Skin epidermis (tissue), 12 donors: Measurements from ENCODE around the gene ODF4.
A peak's percentile ranks its signal among the peaks of the same experiment; 100 is the strongest.

Experiments
- H3K27ac ChIP-seq, 21 experiments: fragments of 200-600 bp; sonication (generic) in 11 of 21; one replicate each; pipeline ENCODE4 v1.5.0; 2020; ENCODE audit warnings: mild to moderate bottlenecking in 3 of 21, inconsistent platforms in 2 of 21, moderate library complexity in 2 of 21
- H3K4me3 ChIP-seq, 7 experiments: fragments of 200-600 bp; sonication (generic) in 2 of 7; one replicate each; pipeline ENCODE4 v1.5.0; 2020; ENCODE audit warnings: inconsistent platforms in 2 of 7, mild to moderate bottlenecking in 2 of 7, moderate library complexity in 1 of 7

ODF4 gene

GRCh38 chr17:8339540-8339939 is at the start of gene ODF4:
ODF4 (plus strand) TSS chr17:8339840; CDS start chr17:8340052, 212 bp downstream.
- Histone ChIP-seq H3K27ac (no peak within 1 kb of the TSS), H3K4me3 (no peak within 1 kb of the TSS)

- Histone ChIP-seq H3K4me3 (no peak overlapping the region), H3K27ac (peak overlapping the region in 1 of 21 experiments; percentile 31)
Observed at GRCh38 chr17:8290043-8290442, 49.6 kb upstream of the ODF4 start.

GRCh38 chr17:8292639-8293395 is 46.8 kb upstream of the ODF4 start:
- H3K4me3 ChIP-seq = no peak overlapping the region
- peak overlapping the region in 2 of 21 experiments; percentile 15 to 31 for H3K27ac ChIP-seq

- Histone ChIP-seq H3K4me3 (no peak overlapping the region), H3K27ac (peak overlapping the region in 6 of 21 experiments; percentile 9 to 90 (median 84))
Observed at GRCh38 chr17:8294361-8294760, 45.3 kb upstream of the ODF4 start.

- Histone ChIP-seq H3K27ac (peak overlapping the region in 20 of 21 experiments; percentile 60 to 96 (median 85)), H3K4me3 (peak overlapping the region; percentile 45 to 75 (median 64))
Observed at GRCh38 chr17:8294814-8295316, 44.8 kb upstream of the ODF4 start.

- H3K4me3 ChIP-seq = no peak overlapping the region
- H3K27ac ChIP-seq = no peak overlapping the region
Observed at GRCh38 chr17:8300226-8300625, 39.4 kb upstream of the ODF4 start.

- Histone ChIP-seq H3K27ac (no peak overlapping the region), H3K4me3 (no peak overlapping the region)
Observed at GRCh38 chr17:8300627-8301242, 38.9 kb upstream of the ODF4 start.

GRCh38 chr17:8310601-8311123 is 29.0 kb upstream of the ODF4 start:
- peak overlapping the region in 14 of 21 experiments; percentile 20 to 78 (median 44) for H3K27ac ChIP-seq
- peak overlapping the region in 6 of 7 experiments; percentile 7 to 25 (median 12) for H3K4me3 ChIP-seq

- Histone ChIP-seq H3K27ac (peak overlapping the region in 10 of 21 experiments; percentile 20 to 78 (median 42)), H3K4me3 (peak overlapping the region in 5 of 7 experiments; percentile 4 to 25 (median 13))
Observed at GRCh38 chr17:8311131-8311790, 28.4 kb upstream of the ODF4 start.

- Histone ChIP-seq H3K4me3 (no peak overlapping the region), H3K27ac (no peak overlapping the region)
Observed at GRCh38 chr17:8312251-8312650, 27.4 kb upstream of the ODF4 start.

GRCh38 chr17:8312726-8313600 is 26.7 kb upstream of the ODF4 start:
- no peak overlapping the region for H3K27ac ChIP-seq
- no peak overlapping the region for H3K4me3 ChIP-seq

- no peak overlapping the region for H3K27ac ChIP-seq
- no peak overlapping the region for H3K4me3 ChIP-seq
Observed at GRCh38 chr17:8314797-8315763, 24.6 kb upstream of the ODF4 start.

- no peak overlapping the region for H3K4me3 ChIP-seq
- no peak overlapping the region for H3K27ac ChIP-seq
Observed at GRCh38 chr17:8315764-8316217, 23.8 kb upstream of the ODF4 start.

- Histone ChIP-seq H3K4me3 (no peak overlapping the region), H3K27ac (no peak overlapping the region)
Observed at GRCh38 chr17:8318010-8318935, 21.4 kb upstream of the ODF4 start.

GRCh38 chr17:8320262-8320661 is 19.4 kb upstream of the ODF4 start:
- Histone ChIP-seq H3K27ac (no peak overlapping the region), H3K4me3 (no peak overlapping the region)

- no peak overlapping the region for H3K27ac ChIP-seq
- H3K4me3 ChIP-seq = no peak overlapping the region
Observed at GRCh38 chr17:8320990-8321389, 18.6 kb upstream of the ODF4 start.

- Histone ChIP-seq H3K27ac (no peak overlapping the region), H3K4me3 (no peak overlapping the region)
Observed at GRCh38 chr17:8322061-8322460, 17.6 kb upstream of the ODF4 start.
